Middle frontal gyrus (tissue), 1 donor: ENCODE results near the gene VPREB1.
"Not testable (repeated sequence)": the region's sequence is repeated elsewhere in the genome, so short reads cannot be mapped to it uniquely, and the experiment has no call there.

Experiments used
- DNase-seq: peaks from one replicate; pipeline ENCODE4 v3.0.0-alpha.2; 2015; ENCODE audit warnings: low spot score; ENCODE audit errors: extremely low spot score

The VPREB1 gene

DNA sequence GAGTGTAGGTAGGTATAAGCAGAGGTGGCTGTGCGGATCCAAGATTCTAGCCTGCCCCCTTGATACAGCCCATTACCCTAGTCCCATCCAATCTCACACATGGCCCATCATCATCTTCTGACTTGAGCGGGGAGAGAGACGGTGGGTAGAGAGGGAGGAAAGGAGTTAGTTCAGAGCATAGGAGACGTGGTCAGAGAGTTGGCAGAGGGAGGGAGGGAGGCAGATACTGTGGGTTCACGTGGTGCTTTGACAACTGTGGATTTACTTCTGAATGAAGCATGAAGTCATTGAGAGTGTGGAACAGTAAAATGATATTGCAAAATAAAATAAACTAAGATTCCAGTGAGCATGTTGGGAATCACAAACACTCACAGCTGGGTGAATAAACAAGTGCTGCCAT lies 31.4 kb upstream of the VPREB1 start:
- DNase-seq, result no peak

DNA sequence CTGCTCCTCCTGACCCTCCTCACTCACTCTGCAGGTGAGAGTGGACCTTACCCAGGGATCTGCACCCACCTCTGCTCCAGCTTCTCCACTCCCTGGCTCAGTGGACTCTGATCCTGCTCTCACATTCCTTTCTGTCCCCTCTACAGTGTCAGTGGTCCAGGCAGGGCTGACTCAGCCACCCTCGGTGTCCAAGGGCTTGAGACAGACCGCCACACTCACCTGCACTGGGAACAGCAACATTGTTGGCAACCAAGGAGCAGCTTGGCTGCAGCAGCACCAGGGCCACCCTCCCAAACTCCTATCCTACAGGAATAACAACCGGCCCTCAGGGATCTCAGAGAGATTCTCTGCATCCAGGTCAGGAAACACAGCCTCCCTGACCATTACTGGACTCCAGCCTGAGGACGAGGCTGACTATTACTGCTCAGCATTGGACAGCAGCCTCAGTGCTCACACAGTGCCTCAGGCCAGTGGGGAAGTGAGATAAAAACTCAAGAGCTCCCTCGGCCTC lies 29.7 kb upstream of the VPREB1 start:
- no peak for DNase-seq

DNA sequence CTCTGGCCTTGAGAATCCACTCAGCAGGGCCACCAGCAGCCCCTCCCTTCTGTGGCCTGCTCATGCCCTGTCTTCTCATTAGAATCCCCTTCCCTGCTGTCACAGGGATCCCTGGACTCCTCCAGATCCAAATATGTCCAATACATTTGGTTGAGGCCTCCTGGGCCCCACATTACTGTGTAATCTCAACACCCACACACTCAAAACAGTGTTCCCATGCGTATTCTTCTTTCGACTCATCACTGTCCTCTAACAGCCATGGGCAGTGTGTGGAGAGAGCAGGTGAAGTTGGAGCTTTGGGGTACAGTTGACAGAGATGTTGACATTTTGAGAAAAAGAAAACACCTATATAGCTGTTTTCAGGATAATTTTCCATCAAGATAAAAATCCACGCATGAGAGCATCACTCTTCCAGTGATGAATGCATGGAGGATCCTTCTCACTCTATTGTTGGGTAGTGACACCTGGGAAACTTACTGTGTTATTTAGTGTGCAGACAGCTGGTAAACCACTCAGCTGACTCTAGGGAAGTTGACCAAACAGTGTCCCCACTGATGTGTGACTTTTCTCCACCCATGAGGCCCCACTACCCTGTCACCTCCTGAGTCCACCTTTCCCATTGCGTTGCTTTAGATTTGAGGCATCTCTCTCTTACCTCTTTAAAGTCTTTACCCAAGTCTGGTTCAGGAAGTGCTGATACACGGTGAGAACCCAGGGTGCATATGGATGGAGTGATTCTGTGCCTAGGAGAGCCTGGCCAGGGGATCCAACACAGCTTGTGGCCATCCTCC lies 28.7 kb upstream of the VPREB1 start:
- DNase-seq, result no peak

DNA sequence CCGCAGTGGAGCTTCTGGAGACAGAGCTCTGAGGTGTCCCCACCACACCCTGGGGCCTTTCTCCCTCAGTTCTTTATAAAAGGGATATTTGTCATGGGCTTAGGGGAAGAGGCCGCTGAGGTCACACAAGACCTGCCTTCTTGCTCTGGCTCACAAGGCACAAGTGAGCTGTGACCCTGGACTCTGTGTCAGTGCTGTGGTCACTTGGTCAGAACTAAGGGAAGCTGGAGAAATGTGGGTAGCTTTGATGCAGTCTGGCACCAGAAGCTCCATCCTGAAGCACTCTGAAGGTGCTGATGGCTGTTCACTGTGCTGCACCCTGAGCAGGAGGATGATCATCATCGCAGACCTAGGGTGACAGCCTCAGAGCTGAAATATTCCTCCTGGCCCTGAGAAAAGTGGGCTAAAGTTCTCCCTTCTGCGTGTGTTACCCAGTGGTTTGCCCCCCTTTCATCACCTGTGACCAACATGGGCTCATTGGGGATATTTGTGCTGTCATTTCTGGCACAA lies 28.1 kb upstream of the VPREB1 start:
- no peak for DNase-seq

DNA sequence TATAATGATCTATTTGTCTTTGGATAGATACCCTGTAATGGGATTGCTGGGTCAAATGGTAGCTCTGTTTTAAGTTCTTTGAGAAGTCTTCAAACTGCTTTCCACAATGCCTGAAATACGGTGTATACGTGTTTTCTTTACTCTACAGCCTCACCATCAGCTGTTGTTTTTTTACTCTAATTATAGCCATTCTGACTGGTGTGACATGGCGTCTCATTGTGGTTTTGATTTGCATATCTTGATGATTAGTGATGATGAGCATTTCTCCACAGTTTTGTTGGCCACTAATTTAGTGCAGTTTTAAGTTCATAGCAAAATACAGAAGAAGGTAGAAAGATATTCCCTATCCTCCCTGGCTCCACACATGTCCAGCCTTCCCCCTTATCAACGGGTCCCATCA lies 26.3 kb upstream of the VPREB1 start:
- DNase-seq, result no peak

DNA sequence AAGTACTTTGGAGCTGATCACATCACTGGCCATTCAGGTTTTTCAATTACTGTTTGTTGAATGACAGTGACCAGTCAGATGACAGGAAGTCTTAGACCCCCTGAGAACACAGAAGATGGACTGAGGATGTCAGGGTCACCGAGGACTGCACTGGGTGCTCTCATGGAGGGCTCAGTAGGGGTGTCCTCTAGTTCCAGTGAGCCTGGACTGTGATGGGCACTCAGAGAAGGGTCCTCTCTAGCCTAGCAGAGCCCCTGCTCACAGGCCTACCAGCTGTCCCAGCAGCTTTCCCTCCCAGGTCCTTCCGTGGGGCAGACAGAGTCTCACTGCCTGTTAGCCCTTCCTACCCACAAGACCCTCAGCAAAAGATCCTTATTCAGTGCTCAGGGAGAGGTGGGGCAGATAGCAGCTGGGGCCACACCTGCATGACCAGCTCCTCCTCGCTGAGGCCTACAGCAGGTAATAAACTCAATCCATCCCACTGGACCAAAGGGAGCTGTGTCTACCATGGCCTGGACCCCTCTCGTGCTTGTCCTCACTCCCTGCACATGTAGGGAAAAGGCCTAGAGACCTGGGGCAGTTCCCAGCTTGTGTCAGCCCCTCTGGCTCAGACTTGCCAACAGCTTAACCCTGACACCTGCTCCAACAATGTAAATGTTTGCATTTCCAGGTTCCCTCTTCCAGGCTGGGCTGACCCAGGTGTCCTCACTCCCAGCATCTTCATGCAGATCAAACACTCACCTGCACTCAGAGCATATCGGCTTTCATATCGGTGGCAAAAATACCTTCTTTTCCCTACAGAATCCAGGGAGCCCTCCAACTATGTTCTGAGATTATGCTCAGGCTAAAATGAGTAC lies 25.2 kb upstream of the VPREB1 start:
- DNase-seq, result no peak

DNA sequence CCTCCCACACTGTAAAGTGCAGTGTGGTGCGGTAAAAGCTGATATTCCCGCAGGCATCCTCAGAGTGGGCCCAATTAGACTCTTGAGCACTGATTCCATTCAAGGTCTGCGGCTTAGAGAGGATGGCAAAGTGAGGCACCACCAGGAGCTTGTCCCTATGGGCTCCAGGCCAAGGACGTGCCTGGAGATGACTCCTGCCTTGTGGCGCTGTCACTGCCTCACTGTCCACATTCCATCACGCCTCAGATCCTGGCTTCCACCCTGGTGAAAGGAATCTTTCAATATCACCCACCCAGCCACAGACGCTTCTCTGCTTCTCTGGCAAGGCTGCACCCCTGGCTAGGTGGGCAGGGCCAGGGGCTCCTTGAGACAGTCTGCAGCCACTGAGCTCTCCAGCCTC lies 23.5 kb upstream of the VPREB1 start:
- not testable (repeated sequence) for DNase-seq

DNA sequence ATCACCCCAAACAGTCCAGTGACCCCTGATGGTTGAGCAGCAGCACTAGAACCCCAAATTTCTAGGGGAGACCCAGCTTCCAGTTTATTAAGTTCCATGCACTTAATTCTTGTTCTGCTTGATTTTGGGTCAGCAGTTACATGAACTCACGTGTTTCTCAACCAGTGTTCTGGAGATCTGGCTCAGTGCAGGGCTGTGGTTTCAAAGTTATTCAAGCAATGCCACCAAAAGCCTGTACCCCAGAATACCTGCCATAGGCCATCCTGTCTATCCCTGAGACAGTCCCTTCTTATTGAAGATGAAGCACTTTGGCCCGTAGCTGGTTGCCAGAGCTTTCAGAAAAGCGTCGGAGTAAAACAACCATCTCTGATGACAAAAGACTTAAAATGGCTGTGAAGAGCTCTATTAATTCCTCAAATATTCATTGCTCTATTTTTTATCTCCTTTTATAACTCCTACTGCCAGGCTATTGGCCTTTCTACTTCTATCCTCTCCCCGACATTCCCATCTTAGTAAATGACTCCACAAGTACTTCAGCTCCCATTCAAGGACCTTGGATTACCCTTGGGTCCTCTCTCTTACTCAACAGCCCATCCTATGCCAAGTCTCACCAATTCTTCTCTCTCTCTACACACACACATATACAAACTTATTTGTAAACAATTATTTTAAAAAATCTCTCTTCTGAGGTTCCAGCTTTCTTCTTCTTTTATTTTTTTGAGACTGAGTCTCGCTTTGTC lies 18.0 kb upstream of the VPREB1 start:
- no peak for DNase-seq

DNA sequence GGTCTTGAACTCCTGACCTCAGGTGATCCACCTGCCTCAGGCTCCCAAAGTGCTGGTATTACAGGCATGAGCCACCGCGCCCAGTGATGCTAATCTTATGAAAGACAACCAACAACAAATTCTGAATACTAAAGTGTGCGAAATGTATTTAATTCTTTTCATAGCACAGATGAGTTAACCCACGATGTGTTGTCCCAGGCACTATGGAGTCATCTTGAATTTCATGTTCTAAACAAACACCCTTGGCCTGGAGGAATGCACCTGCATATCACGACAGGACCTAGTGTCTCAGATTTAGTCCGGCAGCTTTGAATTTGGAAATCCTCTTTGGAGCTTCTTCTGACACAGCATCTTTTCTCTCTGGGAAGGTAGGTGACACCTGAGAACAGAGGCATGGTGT lies 16.2 kb upstream of the VPREB1 start:
- no peak for DNase-seq

DNA sequence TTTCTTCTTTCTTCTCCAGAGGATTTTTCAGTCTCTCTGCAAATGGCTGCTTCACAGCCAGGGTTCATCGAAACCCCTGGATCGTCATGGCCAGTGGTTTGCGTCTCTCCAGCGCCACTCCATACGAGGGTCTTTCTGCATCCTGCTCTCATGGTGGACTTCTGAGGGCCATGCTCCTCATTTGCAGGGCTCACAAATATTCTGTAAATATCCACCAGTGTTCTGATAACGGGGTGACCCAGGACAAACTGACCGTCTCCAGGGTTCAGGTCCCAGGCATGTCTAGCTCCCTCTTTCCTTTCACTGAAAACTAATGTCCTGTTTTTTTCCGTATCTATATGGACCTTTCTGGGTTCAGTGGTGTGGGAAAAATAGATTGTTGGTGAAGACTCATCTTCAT lies 15.7 kb upstream of the VPREB1 start:
- no peak for DNase-seq

DNA sequence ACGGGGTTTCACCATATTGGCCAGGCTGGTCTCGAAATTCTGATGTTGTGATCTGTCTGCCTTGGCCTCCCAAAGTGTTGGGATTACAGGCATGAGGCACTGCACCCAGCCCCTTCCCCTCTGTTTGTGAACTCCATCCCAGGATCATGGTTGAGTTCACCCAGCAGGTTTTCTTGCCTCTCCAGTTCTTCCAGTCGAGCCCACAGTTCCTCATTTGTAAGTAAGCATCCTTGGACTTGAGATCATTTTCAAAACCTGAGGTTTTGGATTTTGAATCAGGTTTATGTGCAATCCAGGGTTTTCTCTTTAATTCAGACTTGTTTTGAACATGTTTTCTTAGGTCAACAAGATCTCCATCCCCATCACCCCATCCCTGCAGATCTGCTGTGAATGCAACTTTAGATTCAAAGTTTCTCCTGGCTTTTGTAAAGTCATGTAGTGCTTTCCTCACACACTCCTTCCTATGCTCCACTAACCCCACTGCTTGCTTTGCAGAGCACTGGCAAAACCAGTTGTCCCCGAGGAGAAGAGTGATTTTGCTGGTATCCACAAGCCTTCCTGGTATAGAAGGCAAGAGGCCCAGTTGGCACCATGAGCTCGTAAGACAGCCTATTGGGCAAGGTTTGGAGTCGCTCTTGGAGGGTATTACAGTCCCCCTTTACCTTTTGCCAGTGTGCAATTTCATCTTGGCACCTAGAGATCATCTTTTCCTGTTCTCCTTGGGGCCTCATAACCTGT lies 14.7 kb upstream of the VPREB1 start:
- DNase-seq, result no peak

DNA sequence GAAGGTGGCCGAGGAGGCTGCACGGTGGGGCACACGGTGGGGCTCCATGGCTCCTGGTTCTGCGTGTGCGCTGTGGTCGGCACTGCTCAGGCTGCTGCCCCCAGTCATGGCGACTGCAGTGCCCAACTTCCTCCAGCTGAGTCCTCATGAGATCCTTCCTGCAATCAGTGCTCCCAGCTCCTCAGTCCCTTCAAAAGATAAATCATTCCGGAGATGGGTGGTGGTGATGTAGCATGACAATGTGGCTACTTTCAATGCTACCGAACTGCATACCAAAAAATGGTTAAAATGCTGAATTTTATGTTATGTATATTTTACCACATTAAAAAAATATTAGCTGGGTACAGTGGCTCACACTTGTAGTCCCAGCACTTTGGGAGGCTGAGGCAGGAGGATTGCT lies 14.1 kb upstream of the VPREB1 start:
- no peak for DNase-seq

DNA sequence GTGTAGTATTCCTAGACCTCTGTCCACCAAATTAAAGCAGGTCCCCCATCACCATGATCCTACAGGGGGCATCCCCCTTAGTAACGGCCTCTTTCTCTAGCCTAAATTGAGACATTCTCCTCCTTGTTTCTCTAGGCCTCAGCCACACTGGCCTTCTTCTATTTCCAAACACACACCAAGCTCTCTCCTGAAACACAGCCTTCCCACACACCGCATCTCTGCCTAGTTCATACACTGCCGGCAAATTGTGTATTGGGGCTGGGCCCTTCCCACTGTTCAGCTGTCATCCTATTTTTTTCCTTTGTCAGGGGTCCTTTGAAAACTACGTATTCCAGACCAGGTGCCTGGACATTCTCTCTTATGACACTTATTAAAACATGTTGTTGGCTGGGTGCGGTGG lies 11.5 kb upstream of the VPREB1 start:
- no peak for DNase-seq

DNA sequence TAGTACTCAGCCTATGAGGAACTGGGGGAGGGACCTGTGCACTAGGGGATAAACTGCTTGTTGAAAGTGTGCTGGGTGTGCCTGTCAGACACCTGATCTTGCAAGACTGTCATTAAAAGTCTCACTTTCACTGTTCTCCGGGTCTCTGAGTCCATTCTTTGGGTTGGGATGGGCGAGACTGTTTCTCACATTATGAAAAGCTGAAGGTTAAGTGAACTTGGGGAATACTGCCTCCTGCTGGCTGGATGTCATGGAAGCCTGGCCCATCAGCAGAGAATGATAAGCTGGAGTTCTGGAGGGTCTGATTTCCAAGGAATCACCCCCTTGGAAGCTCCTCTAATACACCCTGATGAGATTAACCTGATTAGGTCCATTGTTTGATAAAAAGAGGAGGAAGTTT lies 9.0 kb upstream of the VPREB1 start:
- no peak for DNase-seq

DNA sequence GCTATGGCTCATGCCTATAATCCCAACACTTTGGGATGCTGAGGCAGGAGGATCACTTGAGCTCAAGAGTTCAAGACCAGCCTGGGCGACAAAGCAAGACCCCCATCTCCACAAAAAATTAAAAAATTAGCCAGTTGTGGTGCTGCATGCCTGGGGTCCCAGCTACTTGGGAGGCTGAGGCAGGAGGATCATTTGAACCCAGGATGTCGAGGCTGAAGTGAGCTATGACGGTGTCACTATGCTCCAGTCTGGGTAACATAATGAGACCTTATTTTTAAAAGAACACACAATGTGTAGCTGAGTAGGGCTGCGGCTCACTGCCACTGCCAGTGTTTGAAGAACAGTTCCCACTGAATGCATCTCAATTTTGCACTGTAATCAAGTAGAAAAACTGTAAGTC lies 7.1 kb upstream of the VPREB1 start:
- no peak for DNase-seq

DNA sequence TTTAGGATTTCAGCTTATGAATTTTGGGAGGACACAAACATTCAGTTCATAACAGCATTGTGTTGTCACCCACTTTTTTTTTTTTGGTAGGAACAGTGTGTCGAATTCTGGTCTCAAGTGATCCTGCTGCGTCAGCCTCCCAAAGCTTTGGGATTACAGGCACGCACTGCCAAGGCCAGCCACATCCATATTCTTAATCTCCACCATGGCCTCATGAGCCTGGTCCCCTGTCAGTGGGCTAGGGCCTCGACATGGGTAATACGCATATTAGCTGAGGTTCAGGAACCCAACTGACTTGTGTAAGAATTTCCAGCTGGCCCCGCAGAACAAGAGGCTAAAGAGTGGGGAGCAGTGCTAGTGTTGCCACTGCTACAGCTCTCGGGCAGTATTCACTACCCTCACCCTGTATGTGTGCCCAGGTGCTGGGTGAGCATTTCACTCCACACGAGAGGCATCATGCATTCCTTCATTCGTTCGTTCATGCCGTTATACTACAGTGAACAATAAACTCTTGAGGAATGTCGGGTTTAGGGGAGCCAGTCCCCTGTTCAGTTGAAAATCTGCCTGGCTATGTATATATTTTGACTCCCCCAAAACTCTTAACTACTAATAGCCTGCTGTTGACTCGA lies 5.2 kb upstream of the VPREB1 start:
- DNase-seq, result no peak

DNA sequence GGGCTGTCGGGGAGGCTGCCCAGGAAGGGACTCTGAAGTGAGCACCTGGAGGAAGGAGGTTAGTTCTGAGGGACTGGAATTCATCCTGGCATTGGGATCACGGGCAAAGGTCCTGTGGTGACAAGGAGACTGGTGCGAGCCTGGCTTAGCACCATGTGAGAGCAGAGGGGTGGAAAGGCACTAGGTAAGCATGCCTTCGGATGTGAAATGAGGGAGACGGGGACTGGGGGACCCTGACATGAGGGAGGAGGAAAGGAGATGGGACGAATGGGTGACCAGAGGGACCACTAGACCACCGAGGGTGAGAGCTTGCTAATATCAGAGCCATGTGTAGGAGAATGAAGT lies 3.1 kb upstream of the VPREB1 start:
- no peak for DNase-seq

DNA sequence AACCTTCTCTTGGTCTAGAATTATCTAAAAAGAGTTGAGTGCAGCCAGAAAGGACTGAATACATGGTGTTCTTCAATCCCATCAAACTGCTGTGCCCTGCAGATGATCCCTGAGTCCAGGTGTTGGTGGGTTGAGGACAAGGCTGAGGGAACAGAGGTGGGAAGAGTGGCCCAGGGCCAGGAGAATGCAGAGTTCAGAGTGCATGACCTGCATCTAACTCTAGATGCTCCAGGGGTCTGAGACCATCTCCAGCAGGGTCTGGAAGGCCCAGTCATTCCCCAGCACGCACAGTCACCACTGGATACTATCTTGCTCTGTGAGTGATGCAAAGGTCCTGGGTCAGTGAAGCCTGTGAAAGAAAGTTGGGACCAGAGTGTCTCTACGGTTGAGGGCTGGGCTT lies 2.1 kb upstream of the VPREB1 start:
- DNase-seq, result no peak

DNA sequence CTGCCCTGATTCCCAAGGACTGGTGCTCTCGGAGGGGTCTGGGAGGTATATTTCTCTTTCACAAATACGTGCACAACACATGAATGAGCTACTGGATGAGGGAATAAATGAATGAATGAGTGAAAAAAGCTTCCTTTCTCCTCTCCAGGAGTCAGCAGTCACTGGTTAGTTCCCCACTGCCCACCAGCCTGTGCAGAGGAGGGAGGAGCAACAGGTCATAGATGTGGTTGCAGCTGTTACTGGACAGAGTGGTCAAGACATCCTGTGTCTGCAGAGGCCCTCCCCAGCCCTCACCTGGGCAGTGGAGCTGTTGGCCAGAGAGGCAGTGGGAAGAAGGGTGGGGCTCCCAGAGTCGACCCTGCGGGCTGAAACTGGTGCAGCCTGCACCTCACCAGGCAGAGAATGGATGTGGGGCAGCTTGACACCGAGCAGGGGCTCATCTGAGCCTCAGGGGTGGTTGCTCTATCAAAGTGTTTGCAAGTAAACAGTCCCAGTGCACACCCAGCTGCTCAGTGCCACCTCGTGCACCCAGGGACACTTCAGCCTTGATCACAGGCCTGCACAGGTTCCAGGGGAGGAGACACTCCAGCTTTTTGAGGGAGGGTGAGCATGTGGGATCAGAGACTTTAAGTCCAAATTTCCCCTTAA lies 1.4 kb upstream of the VPREB1 start:
- no peak for DNase-seq

DNA sequence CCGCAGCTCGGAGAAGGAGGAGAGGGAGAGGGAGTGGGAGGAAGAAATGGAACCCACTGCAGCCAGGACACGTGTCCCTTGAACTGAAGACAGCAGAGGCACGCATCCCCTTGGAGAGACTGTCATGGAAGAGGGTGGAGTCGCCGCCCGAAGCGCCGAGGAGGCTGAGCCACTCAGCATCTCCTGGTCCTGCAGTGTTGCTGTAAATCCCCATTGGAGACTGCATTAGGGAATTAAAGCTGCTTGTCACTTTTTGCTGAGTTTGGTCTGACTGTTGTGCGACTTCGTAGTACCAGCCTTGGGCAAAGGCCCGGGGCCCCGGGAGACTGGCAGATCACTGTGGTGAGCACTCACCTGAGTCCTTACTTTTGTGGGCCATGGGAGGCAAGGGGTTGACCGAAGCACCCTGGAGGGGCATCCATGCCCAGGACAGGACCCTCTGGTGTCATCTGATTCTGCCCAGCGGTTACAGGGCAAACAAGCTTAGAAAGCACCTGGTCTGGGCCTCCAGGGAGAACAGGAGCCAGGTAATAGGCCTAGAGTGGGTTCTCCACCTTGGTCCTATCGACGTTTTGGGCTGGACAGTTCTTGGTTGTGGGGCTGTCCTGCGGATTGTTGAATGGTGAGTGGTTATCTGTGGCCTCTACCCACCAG lies 797 bp downstream of the VPREB1 start:
- no peak for DNase-seq
